GM12878 (cell line): ENCODE results near the gene SPNS1. TPM values are rescaled to one million over a fixed set of nuclear protein-coding genes. Genes with fewer than 3 reads are reported as not detected.

Source experiments
- ATAC-seq: fragments of 200-7000 bp; cut with Tn5 transposase; 3 replicates; pipeline ENCODE4 v1.9.1; 2020; ENCODE audit warnings: mild to moderate bottlenecking, moderate library complexity
- BruUV-seq: library from RNA; stranded (reverse); fragments of 400-500 nt; replicated peaks from 2 replicates; lab custom pipeline; 2021; lab: Mats Ljungman, UMichigan
- CTCF ChIA-PET: fragments of 300-600 bp; sonication (Branson Sonifier 250); formaldehyde crosslinking; extraction: SDS; loops from one replicate; lab custom pipeline; 2021; ENCODE audit warnings: inconsistent platforms; lab: Yijun Ruan, JAX
- POLR2A ChIA-PET: fragments of 350-600 bp; formaldehyde crosslinking; extraction: SDS; loops from one replicate; lab custom pipeline; 2021; ENCODE audit warnings: inconsistent platforms; lab: Charles Lee
- RAD21 ChIA-PET: fragments of 300-600 bp; sonication (Branson Sonifier 250); formaldehyde crosslinking; loops from one replicate; lab custom pipeline; 2023; ENCODE audit warnings: antibody characterized with exemption; ENCODE audit not compliant: unreplicated experiment; lab: Charles Lee
- SMC1A ChIA-PET: fragments of 300-600 bp; sonication (Branson Sonifier 250); formaldehyde crosslinking; loops from one replicate; lab custom pipeline; 2023; ENCODE audit not compliant: unreplicated experiment, uncharacterized antibody; lab: Charles Lee
- DNase-seq: peaks from one replicate; pipeline ENCODE4 v3.0.0-alpha.2; 2011; ENCODE audit warnings: low read depth, low spot score
- FAIRE-seq: peaks from 3 replicates; lab custom pipeline; 2011; peaks lifted over from hg19 to GRCh38; lab: Jason Lieb, UNC
- H2AFZ ChIP-seq: 2 replicates; pipeline ENCODE4 v1.6.0; 2011; ENCODE audit warnings: low read depth, low read length, control low read depth; ENCODE audit not compliant: control insufficient read depth
- H3K27ac ChIP-seq: 2 replicates; pipeline ENCODE4 v1.5.1; 2011; ENCODE audit warnings: control low read depth; ENCODE audit not compliant: control insufficient read depth, insufficient read depth
- H3K27me3 ChIP-seq, 2 experiments: replicated peaks in 1 of 2; 2 replicates each; pipeline versions ENCODE4 v1.6.0 to v1.6.1; 2011; ENCODE audit warnings: low read length in 1 of 2; ENCODE audit not compliant: control insufficient read depth in 2 of 2, insufficient read depth in 2 of 2
- H3K36me3 ChIP-seq, 2 experiments: 2 replicates each; pipeline ENCODE4 v1.5.1; 2011; ENCODE audit warnings: low read length in 1 of 2; ENCODE audit not compliant: control insufficient read depth in 2 of 2, insufficient read depth in 2 of 2
- H3K4me1 ChIP-seq: 2 replicates; pipeline ENCODE4 v1.6.1; 2011; ENCODE audit warnings: mild to moderate bottlenecking, low read length, moderate library complexity, mixed read lengths; ENCODE audit not compliant: control insufficient read depth, insufficient read depth
- H3K4me2 ChIP-seq: 2 replicates; pipeline ENCODE4 v1.6.0; 2011; ENCODE audit warnings: control low read depth; ENCODE audit not compliant: control insufficient read depth, insufficient read depth
- H3K4me3 ChIP-seq: fragments of 200-600 bp; sonication (generic); 2 replicates; pipeline ENCODE4 v1.5.1; 2016
- H3K79me2 ChIP-seq: 2 replicates; pipeline ENCODE4 v1.6.0; 2011; ENCODE audit warnings: low read length; ENCODE audit not compliant: control insufficient read depth, insufficient read depth
- H3K9ac ChIP-seq: 2 replicates; pipeline ENCODE4 v1.8.0; 2011; ENCODE audit warnings: low read length, control low read depth, mixed read lengths; ENCODE audit not compliant: control insufficient read depth, insufficient read depth
- H3K9me3 ChIP-seq: replicated peaks from 3 replicates; pipeline ENCODE4 v1.5.1; 2011; ENCODE audit warnings: mild to moderate bottlenecking, low read length; ENCODE audit not compliant: control insufficient read depth, insufficient read depth
- H4K20me1 ChIP-seq: 2 replicates; pipeline ENCODE4 v1.6.0; 2011; ENCODE audit not compliant: control insufficient read depth, insufficient read depth
- NFYA ChIP-seq: IDR thresholded peaks from 2 replicates; pipeline ENCODE4 v1.6.1; 2011; ENCODE audit warnings: low read depth, mild to moderate bottlenecking, low read length, improper control_type of control experiment, borderline replicate concordance
- TBL1XR1 ChIP-seq: IDR thresholded peaks from 2 replicates; pipeline ENCODE4 v1.6.1; 2012; ENCODE audit warnings: low read depth, low read length, improper control_type of control experiment
- TCF7 ChIP-seq: IDR thresholded peaks from 2 replicates; pipeline ENCODE4 v1.6.1; 2014; ENCODE audit warnings: antibody characterized with exemption, borderline replicate concordance
- ZNF24 ChIP-seq: fragments of 450-650 bp; IDR thresholded peaks from 2 replicates; pipeline ENCODE4 v1.6.1; 2017; ENCODE audit warnings: antibody characterized with exemption, mild to moderate bottlenecking
- ZNF384 ChIP-seq: IDR thresholded peaks from 2 replicates; pipeline ENCODE4 v1.6.1; 2012; ENCODE audit warnings: low read depth, mild to moderate bottlenecking, low read length, improper control_type of control experiment, borderline replicate concordance
- WGBS: methylation state at CpG from one replicate; pipeline ENCODE4 v1.1.6; 2016; ENCODE audit warnings: low lambda C conversion rate; ENCODE audit not compliant: insufficient replicate concordance, insufficient coverage; ENCODE audit errors: missing lambda C conversion rate; 5-methylcytosine and 5-hydroxymethylcytosine counted together
- in situ Hi-C: fragments of 300-500 bp; cut with MboI; formaldehyde crosslinking; loops from 9 replicates; pipeline ENCODE4 v1.14.3; 2018; ENCODE audit warnings: mixed read lengths
- intact Hi-C: fragments of 100-400 bp; cut with micrococcal nuclease; formaldehyde crosslinking; loops from one replicate; pipeline ENCODE4 v1.14.2; 2022; ENCODE audit not compliant: unreplicated experiment
- polyA plus RNA-seq, 11 experiments: library from polyadenylated mRNA; depleted of rRNA in 4 of 11; unstranded in 6 of 11; stranded (reverse) in 5 of 11; fragments of >200 nt; fragmentation: Nextera tagmentation in 4 of 11; fragmentation: Illumina TruSeq in 1 of 11; extraction: Ambion mirVana in 4 of 11; extraction: Trizol in 1 of 11; gene quantifications; 1 replicate in 1 of 11; 2 replicates in 10 of 11; pipeline versions ENCODE4 v1.2.1 to v1.2.3, GENCODE V29; 2011 to 2016; ENCODE audit warnings: inconsistent platforms in 2 of 11, missing spikeins in 2 of 11, low read depth in 1 of 11
- total RNA-seq, 4 experiments: library from RNA; depleted of rRNA in 3 of 4; stranded (reverse); fragments of >200 nt in 3 of 4; fragmentation: Illumina TruSeq in 1 of 4; extraction: Trizol in 1 of 4; gene quantifications; 2 replicates each; pipeline versions ENCODE4 v1.2.1 to v1.2.3, GENCODE V29; 2013 to 2021
- TF ChIP-seq, protein P1 (sequence below): fragments of 450-650 bp; conservative IDR thresholded peaks from 2 replicates; pipeline ENCODE4 v1.6.1; 2017; ENCODE audit warnings: mild to moderate bottlenecking, moderate library complexity
- TF ChIP-seq, protein P2 (sequence below): fragments of 450-650 bp; IDR thresholded peaks from 2 replicates; pipeline ENCODE4 v1.6.1; 2017; ENCODE audit warnings: antibody characterized with exemption, mild to moderate bottlenecking, moderate library complexity
- TF ChIP-seq, protein P3 (sequence below): fragments of 450-650 bp; formaldehyde crosslinking; IDR thresholded peaks from 2 replicates; pipeline ENCODE4 v1.5.0; 2022; ENCODE audit warnings: mild to moderate bottlenecking, missing genetic modification characterization

SPNS1 gene
- total and polyA plus RNA-seq, 10 of the 15 experiments (the other 5 are each of a cell fraction or from before 2014, with no cell fraction given) = 0.16 to 37.6 (median 12.0) TPM

DNA sequence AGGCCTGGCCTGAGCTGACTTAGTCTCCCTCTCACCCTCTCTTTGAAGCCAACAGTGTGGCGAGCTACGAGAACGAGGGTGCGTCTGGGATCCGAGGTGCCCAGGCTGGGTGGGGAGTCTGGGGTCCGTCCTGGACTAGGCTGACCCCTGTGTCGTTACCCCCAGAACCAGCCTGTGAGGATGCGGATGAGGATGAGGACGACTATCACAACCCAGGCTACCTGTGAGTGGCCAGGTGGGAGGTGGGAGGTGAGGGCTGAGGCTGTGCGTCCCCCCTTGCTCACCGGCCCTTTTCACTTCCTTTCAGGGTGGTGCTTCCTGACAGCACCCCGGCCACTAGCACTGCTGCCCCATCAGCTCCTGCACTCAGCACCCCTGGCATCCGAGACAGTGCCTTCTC, 11.9 kb downstream of the SPNS1 start (continued):
- TF ChIP-seq, protein P1, sequence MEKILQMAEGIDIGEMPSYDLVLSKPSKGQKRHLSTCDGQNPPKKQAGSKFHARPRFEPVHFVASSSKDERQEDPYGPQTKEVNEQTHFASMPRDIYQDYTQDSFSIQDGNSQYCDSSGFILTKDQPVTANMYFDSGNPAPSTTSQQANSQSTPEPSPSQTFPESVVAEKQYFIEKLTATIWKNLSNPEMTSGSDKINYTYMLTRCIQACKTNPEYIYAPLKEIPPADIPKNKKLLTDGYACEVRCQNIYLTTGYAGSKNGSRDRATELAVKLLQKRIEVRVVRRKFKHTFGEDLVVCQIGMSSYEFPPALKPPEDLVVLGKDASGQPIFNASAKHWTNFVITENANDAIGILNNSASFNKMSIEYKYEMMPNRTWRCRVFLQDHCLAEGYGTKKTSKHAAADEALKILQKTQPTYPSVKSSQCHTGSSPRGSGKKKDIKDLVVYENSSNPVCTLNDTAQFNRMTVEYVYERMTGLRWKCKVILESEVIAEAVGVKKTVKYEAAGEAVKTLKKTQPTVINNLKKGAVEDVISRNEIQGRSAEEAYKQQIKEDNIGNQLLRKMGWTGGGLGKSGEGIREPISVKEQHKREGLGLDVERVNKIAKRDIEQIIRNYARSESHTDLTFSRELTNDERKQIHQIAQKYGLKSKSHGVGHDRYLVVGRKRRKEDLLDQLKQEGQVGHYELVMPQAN = no peak
- no peak for TF ChIP-seq TBL1XR1
- no peak for TF ChIP-seq TCF7
- TF ChIP-seq, protein P2, sequence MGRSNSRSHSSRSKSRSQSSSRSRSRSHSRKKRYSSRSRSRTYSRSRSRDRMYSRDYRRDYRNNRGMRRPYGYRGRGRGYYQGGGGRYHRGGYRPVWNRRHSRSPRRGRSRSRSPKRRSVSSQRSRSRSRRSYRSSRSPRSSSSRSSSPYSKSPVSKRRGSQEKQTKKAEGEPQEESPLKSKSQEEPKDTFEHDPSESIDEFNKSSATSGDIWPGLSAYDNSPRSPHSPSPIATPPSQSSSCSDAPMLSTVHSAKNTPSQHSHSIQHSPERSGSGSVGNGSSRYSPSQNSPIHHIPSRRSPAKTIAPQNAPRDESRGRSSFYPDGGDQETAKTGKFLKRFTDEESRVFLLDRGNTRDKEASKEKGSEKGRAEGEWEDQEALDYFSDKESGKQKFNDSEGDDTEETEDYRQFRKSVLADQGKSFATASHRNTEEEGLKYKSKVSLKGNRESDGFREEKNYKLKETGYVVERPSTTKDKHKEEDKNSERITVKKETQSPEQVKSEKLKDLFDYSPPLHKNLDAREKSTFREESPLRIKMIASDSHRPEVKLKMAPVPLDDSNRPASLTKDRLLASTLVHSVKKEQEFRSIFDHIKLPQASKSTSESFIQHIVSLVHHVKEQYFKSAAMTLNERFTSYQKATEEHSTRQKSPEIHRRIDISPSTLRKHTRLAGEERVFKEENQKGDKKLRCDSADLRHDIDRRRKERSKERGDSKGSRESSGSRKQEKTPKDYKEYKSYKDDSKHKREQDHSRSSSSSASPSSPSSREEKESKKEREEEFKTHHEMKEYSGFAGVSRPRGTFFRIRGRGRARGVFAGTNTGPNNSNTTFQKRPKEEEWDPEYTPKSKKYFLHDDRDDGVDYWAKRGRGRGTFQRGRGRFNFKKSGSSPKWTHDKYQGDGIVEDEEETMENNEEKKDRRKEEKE = no peak

DNA sequence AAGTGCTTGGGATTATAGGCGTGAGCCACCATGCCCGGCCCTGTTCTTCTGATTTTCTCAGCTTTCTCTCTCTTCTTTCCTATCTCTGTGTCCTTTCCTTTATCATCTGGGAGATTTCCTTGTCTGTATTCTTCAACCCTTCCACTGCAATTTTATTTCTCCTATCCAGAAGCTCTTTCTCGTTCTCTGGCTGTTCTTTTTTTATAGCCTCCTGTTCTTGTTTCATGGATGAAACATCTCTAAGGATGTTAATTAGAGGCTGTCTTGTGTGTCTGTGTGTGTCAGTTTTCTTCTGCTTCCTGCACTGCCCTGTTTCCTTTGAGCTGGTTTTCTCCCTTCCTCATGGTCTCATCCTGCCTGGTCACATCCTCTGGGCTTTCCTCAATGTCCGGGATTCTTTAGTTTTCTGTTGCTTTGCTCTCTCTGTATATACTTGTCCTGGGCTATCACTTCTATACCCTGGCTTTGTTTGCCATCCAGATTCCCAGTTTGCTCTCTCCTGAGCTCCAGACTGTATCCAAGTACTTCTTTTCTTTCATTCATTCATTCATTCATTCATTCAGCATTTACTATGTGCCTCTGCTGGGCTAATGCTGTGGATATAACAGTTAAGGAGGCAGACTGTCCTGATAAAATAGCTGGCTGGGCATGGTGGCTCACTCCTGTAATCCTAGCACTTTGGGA, 12.7 kb downstream of the SPNS1 start:
- Histone ChIP-seq H3K27ac (no peak overlapping the region), H3K36me3 (peaks cover 0 to 5% of the 10 kb centered on the region in 2 experiments; a peak in 3 of 4 replicates), H3K9me3 (no peaks in the 10 kb centered on the region), H3K27me3 (no peaks in the 10 kb centered on the region), H3K4me1 (peaks cover 12% of the 10 kb centered on the region), H2AFZ (no peak overlapping the region), H3K79me2 (no peaks in the 10 kb centered on the region), H3K4me3 (no peak overlapping the region), H3K4me2 (no peak overlapping the region), H3K9ac (no peak overlapping the region), H4K20me1 (no peaks in the 10 kb centered on the region)
- peak; percentile 69 for TF ChIP-seq ZNF24
- TF ChIP-seq ZNF384 = no peak
- TF ChIP-seq, protein P3, sequence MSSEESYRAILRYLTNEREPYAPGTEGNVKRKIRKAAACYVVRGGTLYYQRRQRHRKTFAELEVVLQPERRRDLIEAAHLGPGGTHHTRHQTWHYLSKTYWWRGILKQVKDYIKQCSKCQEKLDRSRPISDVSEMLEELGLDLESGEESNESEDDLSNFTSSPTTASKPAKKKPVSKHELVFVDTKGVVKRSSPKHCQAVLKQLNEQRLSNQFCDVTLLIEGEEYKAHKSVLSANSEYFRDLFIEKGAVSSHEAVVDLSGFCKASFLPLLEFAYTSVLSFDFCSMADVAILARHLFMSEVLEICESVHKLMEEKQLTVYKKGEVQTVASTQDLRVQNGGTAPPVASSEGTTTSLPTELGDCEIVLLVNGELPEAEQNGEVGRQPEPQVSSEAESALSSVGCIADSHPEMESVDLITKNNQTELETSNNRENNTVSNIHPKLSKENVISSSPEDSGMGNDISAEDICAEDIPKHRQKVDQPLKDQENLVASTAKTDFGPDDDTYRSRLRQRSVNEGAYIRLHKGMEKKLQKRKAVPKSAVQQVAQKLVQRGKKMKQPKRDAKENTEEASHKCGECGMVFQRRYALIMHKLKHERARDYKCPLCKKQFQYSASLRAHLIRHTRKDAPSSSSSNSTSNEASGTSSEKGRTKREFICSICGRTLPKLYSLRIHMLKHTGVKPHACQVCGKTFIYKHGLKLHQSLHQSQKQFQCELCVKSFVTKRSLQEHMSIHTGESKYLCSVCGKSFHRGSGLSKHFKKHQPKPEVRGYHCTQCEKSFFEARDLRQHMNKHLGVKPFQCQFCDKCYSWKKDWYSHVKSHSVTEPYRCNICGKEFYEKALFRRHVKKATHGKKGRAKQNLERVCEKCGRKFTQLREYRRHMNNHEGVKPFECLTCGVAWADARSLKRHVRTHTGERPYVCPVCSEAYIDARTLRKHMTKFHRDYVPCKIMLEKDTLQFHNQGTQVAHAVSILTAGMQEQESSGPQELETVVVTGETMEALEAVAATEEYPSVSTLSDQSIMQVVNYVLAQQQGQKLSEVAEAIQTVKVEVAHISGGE (CRISPR knock-in tag) = no peak
- no peak for TF ChIP-seq NFYA
- ATAC-seq (no peak), FAIRE-seq (no peak), DNase-seq (no peak)
- POLR2A ChIA-PET = no interaction called here
- in situ Hi-C loops (no loop called here), intact Hi-C loops (no loop called here)
- CTCF ChIA-PET = interaction anchor here (0.9 to 3.0 kb wide), 3 partner anchors 10 to 15 kb away, joined by 3 to 18 read pairs (median 3); partner anchors contain the start of gene SPNS1
- SMC1A ChIA-PET = interaction anchor here (0.9 kb wide), 1 partner anchor 9 kb away, joined by 3 read pairs; no protein-coding TSS in a partner anchor
- BruUV-seq = TSS peak; percentile 68
- 100% methylated on average over 4 of the region's 4 CpGs for WGBS
- RAD21 ChIA-PET = no interaction called here
